Activated CD4-positive, alpha-beta T cell treated with anti-CD3 and anti-CD28 coated beads for 36 hours (primary cell): ENCODE measurements around the gene REXO1. TPM values are rescaled to one million over a fixed set of nuclear protein-coding genes. Genes with fewer than 3 reads are reported as not detected.

Experiments
- ATAC-seq: fragments of 200-7000 bp; cut with Tn5 transposase; one replicate; pipeline ENCODE4 v1.10.0; 2021; ENCODE audit warnings: mild to moderate bottlenecking, moderate library complexity
- CTCF ChIA-PET: fragments of 350-600 bp; sonication (Branson Sonifier 250); formaldehyde crosslinking; loops from one replicate; lab custom pipeline; 2021; ENCODE audit warnings: antibody characterized with exemption; lab: Charles Lee
- POLR2A ChIA-PET: fragments of 350-600 bp; sonication (Branson Sonifier 250); formaldehyde crosslinking; loops from one replicate; lab custom pipeline; 2021; ENCODE audit warnings: antibody characterized with exemption, inconsistent platforms; lab: Charles Lee
- DNase-seq: peaks from one replicate; pipeline ENCODE4 v3.0.0-alpha.2; 2020
- H3K27ac Mint-ChIP-seq: one replicate; pipeline ENCODE4 v1.8.0; 2021; ENCODE audit warnings: mixed read lengths
- H3K27me3 Mint-ChIP-seq: one replicate; pipeline ENCODE4 v1.8.0; 2021; ENCODE audit warnings: mixed read lengths
- H3K36me3 Mint-ChIP-seq: one replicate; pipeline ENCODE4 v1.8.0; 2021; ENCODE audit warnings: low read depth, mixed read lengths
- H3K4me1 Mint-ChIP-seq: one replicate; pipeline ENCODE4 v1.8.0; 2021; ENCODE audit warnings: mixed read lengths
- H3K4me3 Mint-ChIP-seq: one replicate; pipeline ENCODE4 v1.8.0; 2021; ENCODE audit warnings: mild to moderate bottlenecking, moderate library complexity, mixed read lengths
- H3K9me3 Mint-ChIP-seq: one replicate; pipeline ENCODE4 v1.8.0; 2021; ENCODE audit warnings: low read depth, mixed read lengths
- intact Hi-C, 2 experiments: fragments of 100-400 bp; cut with DNase I in 1 of 2; cut with micrococcal nuclease in 1 of 2; formaldehyde crosslinking; loops; one replicate each; pipeline versions ENCODE4 v1.14.2 to v1.15.1; 2022 to 2024; cut with DNase I, micrococcal nuclease
- total RNA-seq, 2 experiments: library from RNA; stranded (reverse); gene quantifications; one replicate each; pipeline ENCODE4 v1.2.3, GENCODE V29; 2021

The REXO1 gene
- total RNA-seq, 2 experiments from 2014 or later, result 39.3 to 49.8 TPM

- Mint-ChIP-seq H3K4me1 (no peaks in the 10 kb centered on the region), H3K9me3 (no peaks in the 10 kb centered on the region), H3K27me3 (no peaks in the 10 kb centered on the region), H3K36me3 (peaks cover 22% of the 10 kb centered on the region), H3K27ac (no peak overlapping the region), H3K4me3 (no peak overlapping the region)
- ChIA-PET CTCF (no interaction called here), POLR2A (no interaction called here)
- DNase-seq, result no peak
- ATAC-seq, result no peak
- intact Hi-C loops, result no loop called here
Measured at GRCh38 chr19:1818549-1819195, 29.6 kb downstream of the REXO1 start.

GRCh38 chr19:1817553-1818179 lies 30.6 kb downstream of the REXO1 start:
- Mint-ChIP-seq H3K27me3 (no peaks in the 10 kb centered on the region), H3K27ac (no peak overlapping the region), H3K9me3 (no peaks in the 10 kb centered on the region), H3K36me3 (peaks cover 18% of the 10 kb centered on the region), H3K4me3 (no peak overlapping the region), H3K4me1 (peaks cover 5% of the 10 kb centered on the region)
- no peak for ATAC-seq
- DNase-seq, result no peak
- ChIA-PET CTCF (interaction anchor here (0.6 kb wide), 1 partner anchor 21 kb away, joined by 3 read pairs; no protein-coding TSS in a partner anchor), POLR2A (no interaction called here)
- intact Hi-C loops, result no loop called here

- DNase-seq (no peak), ATAC-seq (no peak)
- Mint-ChIP-seq H3K9me3 (no peaks in the 10 kb centered on the region), H3K27ac (no peak overlapping the region), H3K27me3 (no peaks in the 10 kb centered on the region), H3K4me3 (no peak overlapping the region), H3K4me1 (peaks cover 9% of the 10 kb centered on the region), H3K36me3 (peaks cover 16% of the 10 kb centered on the region)
- POLR2A ChIA-PET, result no interaction called here
- CTCF ChIA-PET, result interaction anchor here (0.8 kb wide), 1 partner anchor 10 kb away, joined by 3 read pairs; no protein-coding TSS in a partner anchor
- intact Hi-C loops, result no loop called here
Measured at GRCh38 chr19:1816530-1817298, 31.6 kb downstream of the REXO1 start.

GRCh38 chr19:1815605-1816529 lies 32.4 kb downstream of the REXO1 start:
- H3K4me1 Mint-ChIP-seq, result peaks cover 14% of the 10 kb centered on the region
- peaks cover 15% of the 10 kb centered on the region for H3K36me3 Mint-ChIP-seq
- no peak overlapping the region for H3K4me3 Mint-ChIP-seq
- CTCF ChIA-PET, result interaction anchor here (0.8 kb wide), 1 partner anchor 10 kb away, joined by 3 read pairs; no protein-coding TSS in a partner anchor
- H3K27ac Mint-ChIP-seq, result no peak overlapping the region
- DNase-seq (no peak), ATAC-seq (no peak)
- POLR2A ChIA-PET, result no interaction called here
- H3K9me3 Mint-ChIP-seq, result no peaks in the 10 kb centered on the region
- no peaks in the 10 kb centered on the region for H3K27me3 Mint-ChIP-seq
- intact Hi-C loops, result no loop called here

- H3K36me3 Mint-ChIP-seq, result peaks cover 10% of the 10 kb centered on the region
- H3K27me3 Mint-ChIP-seq, result no peaks in the 10 kb centered on the region
- intact Hi-C loops, result loop anchor here in 1 of 2 experiments (5.0 kb wide), 1 partner anchor 1462 kb away; no protein-coding TSS in a partner anchor
- H3K9me3 Mint-ChIP-seq, result no peaks in the 10 kb centered on the region
- ChIA-PET POLR2A (no interaction called here), CTCF (interaction anchor here (0.7 to 2.1 kb wide), 4 partner anchors 10 to 702 kb away, joined by 3 to 8 read pairs (median 4); no protein-coding TSS in a partner anchor)
- no peak overlapping the region for H3K4me3 Mint-ChIP-seq
- no peak for ATAC-seq
- H3K27ac Mint-ChIP-seq, result no peak overlapping the region
- peaks cover 14% of the 10 kb centered on the region for H3K4me1 Mint-ChIP-seq
- no peak for DNase-seq
Measured at GRCh38 chr19:1814833-1815604, 33.3 kb downstream of the REXO1 start.

GRCh38 chr19:1814391-1814790 lies 33.9 kb downstream of the REXO1 start:
- H3K27ac Mint-ChIP-seq, result no peak overlapping the region
- intact Hi-C loops, result loop anchor here in 1 of 2 experiments (5.0 kb wide), 1 partner anchor 1463 kb away; no protein-coding TSS in a partner anchor
- H3K4me3 Mint-ChIP-seq, result no peak overlapping the region
- H3K36me3 Mint-ChIP-seq, result peaks cover 10% of the 10 kb centered on the region
- DNase-seq (no peak), ATAC-seq (no peak)
- POLR2A ChIA-PET, result no interaction called here
- H3K4me1 Mint-ChIP-seq, result peaks cover 14% of the 10 kb centered on the region
- no peaks in the 10 kb centered on the region for H3K27me3 Mint-ChIP-seq
- CTCF ChIA-PET, result interaction anchor here (0.7 to 2.1 kb wide), 6 partner anchors 9 to 142 kb away, joined by 3 to 8 read pairs (median 4); no protein-coding TSS in a partner anchor
- H3K9me3 Mint-ChIP-seq, result no peaks in the 10 kb centered on the region

- no peak for ATAC-seq
- Mint-ChIP-seq H3K9me3 (no peaks in the 10 kb centered on the region), H3K27ac (no peak overlapping the region), H3K4me3 (peak overlapping the region; percentile 77), H3K27me3 (no peaks in the 10 kb centered on the region), H3K4me1 (peaks cover 14% of the 10 kb centered on the region), H3K36me3 (peaks cover 10% of the 10 kb centered on the region)
- no peak for DNase-seq
- ChIA-PET POLR2A (interaction anchor here (0.5 kb wide), 1 partner anchor 254 kb away, joined by 3 read pairs; no protein-coding TSS in a partner anchor), CTCF (interaction anchor here (0.7 to 2.1 kb wide), 5 partner anchors 13 to 141 kb away, joined by 3 to 8 read pairs (median 3); no protein-coding TSS in a partner anchor)
- intact Hi-C loops, result loop anchor here in 1 of 2 experiments (1.0 to 5.0 kb wide), 2 partner anchors 24 to 1464 kb away; no protein-coding TSS in a partner anchor
Measured at GRCh38 chr19:1813192-1814182, 34.8 kb downstream of the REXO1 start.

GRCh38 chr19:1812426-1813191 lies 35.7 kb downstream of the REXO1 start:
- intact Hi-C loops, result loop anchor here in 1 of 2 experiments (1.0 to 5.0 kb wide), 15 partner anchors 23 to 1465 kb away; partner anchors contain the start of genes ADAMTSL5, CSNK1G2, DAZAP1 and MBD3
- ATAC-seq, result peak; percentile 90

More at GRCh38 chr19:1812426-1813191, 35.7 kb downstream of the REXO1 start:
- peak; percentile 94 for DNase-seq
- peak overlapping the region; percentile 77 for H3K4me3 Mint-ChIP-seq
- no peaks in the 10 kb centered on the region for H3K9me3 Mint-ChIP-seq
- CTCF ChIA-PET, result no interaction called here
- H3K36me3 Mint-ChIP-seq, result peaks cover 10% of the 10 kb centered on the region
- H3K4me1 Mint-ChIP-seq, result peaks cover 14% of the 10 kb centered on the region
- POLR2A ChIA-PET, result no interaction called here
- peak overlapping the region; percentile 90 for H3K27ac Mint-ChIP-seq
- no peaks in the 10 kb centered on the region for H3K27me3 Mint-ChIP-seq
